ENCODE data around the gene FERMT3. TPM values are rescaled to one million over a fixed set of nuclear protein-coding genes. Genes with fewer than 3 reads are reported as not detected.

Gene FERMT3
- total RNA-seq, 6 donors from 2014 or later, result 33.2 to 119 (median 89.3) TPM

DNA sequence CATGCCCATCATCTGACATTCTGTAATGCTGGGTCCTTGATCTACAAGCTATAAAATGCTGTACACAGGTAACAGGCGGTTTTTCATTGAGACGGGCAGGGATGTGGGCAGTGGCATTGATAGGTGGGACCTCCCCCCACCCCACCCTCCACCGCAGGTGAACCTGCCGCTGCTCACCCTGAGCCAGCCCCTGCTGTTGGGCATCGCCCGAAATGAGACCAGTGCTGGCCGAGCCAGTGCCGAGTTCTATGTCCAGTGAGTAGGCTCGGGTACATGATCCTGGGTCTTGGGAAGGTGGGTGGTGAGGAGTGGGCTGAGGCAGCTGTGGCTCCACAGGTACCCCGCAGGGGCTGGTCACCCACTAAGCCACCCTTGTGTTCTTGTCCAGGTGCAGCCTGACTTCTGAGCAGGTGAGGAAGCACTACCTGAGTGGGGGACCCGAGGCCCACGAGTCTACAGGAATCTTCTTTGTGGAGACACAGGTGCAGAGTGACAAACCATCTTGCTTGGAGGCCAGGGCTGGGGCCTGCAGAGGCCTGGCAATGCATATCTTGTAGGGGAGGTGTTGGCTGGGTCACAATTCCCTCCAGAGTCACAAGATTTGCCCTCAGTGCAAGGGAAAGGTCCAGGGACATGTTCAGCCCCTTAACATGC lies 22.7 kb downstream of the FERMT3 start:
- ATAC-seq (ENCODE audit: low FRiP score in 2 of 2), result no peak
- TF ChIP-seq, protein P1, sequence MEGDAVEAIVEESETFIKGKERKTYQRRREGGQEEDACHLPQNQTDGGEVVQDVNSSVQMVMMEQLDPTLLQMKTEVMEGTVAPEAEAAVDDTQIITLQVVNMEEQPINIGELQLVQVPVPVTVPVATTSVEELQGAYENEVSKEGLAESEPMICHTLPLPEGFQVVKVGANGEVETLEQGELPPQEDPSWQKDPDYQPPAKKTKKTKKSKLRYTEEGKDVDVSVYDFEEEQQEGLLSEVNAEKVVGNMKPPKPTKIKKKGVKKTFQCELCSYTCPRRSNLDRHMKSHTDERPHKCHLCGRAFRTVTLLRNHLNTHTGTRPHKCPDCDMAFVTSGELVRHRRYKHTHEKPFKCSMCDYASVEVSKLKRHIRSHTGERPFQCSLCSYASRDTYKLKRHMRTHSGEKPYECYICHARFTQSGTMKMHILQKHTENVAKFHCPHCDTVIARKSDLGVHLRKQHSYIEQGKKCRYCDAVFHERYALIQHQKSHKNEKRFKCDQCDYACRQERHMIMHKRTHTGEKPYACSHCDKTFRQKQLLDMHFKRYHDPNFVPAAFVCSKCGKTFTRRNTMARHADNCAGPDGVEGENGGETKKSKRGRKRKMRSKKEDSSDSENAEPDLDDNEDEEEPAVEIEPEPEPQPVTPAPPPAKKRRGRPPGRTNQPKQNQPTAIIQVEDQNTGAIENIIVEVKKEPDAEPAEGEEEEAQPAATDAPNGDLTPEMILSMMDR (IDR thresholded peaks at IDR 0.05), result no peak
- TF ChIP-seq EP300 (IDR thresholded peaks at IDR 0.05), result no peak
- TF ChIP-seq POLR2AphosphoS5 (IDR thresholded peaks at IDR 0.05), result no peak
- TF ChIP-seq POLR2A (IDR thresholded peaks at IDR 0.05), result no peak
- H3K4me1 ChIP-seq, result peaks cover 55 to 78% (median 61%) of the 10 kb centered on the region in 4 donors
- H3K27ac ChIP-seq, result peak overlapping the region; percentile 87 to 96 (median 90)
- WGBS, 2 donors, result 88 to 97% methylated on average over 10 to 11 of the region's 12 CpGs
- no peaks in the 10 kb centered on the region for H3K9me3 ChIP-seq
- peaks cover 0 to under 1% (median 0%) of the 10 kb centered on the region in 4 donors for H3K36me3 ChIP-seq
- no peaks in the 10 kb centered on the region for H3K27me3 ChIP-seq
- no peak overlapping the region for H3K4me3 ChIP-seq
- DNase-seq, result peak in 1 of 2 donors; percentile 36

DNA sequence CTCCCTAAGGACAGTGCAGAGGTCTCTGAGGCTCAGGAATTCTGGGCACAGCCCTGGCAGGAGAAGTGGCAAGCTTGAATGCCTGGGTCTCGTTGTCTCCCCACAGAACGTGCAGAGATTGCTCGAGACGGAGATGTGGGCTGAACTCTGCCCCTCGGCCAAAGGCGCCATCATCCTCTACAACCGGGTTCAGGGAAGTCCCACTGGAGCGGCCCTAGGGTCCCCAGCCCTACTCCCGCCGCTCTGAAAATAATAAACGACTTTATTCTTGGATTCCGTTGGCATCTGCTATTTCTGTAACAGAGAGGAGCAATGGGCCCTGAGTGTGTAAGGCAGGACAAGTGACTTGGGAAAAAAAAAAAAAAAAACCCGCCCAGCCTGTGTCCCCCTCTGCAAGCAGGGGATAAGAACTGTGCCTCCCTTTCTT lies 23.2 kb downstream of the FERMT3 start:
- TF ChIP-seq POLR2AphosphoS5 (IDR thresholded peaks at IDR 0.05), result no peak
- TF ChIP-seq, protein P1 (IDR thresholded peaks at IDR 0.05), result no peak
- no peak for TF ChIP-seq POLR2A (IDR thresholded peaks at IDR 0.05)
- no peak for TF ChIP-seq EP300 (IDR thresholded peaks at IDR 0.05)
- Histone ChIP-seq H3K27ac (peak overlapping the region; percentile 87 to 96 (median 90)), H3K9me3 (no peaks in the 10 kb centered on the region), H3K4me3 (peak overlapping the region; percentile 4 to 93 (median 72)), H3K27me3 (no peaks in the 10 kb centered on the region), H3K4me1 (peaks cover 53 to 73% (median 60%) of the 10 kb centered on the region in 4 donors), H3K36me3 (no peaks in the 10 kb centered on the region)
- DNase-seq (no peak), ATAC-seq (ENCODE audit: low FRiP score in 2 of 2) (no peak)
- 27 to 48% methylated on average over 7 to 13 of the region's 13 CpGs for whole genome bisulfite sequencing, 2 donors

DNA sequence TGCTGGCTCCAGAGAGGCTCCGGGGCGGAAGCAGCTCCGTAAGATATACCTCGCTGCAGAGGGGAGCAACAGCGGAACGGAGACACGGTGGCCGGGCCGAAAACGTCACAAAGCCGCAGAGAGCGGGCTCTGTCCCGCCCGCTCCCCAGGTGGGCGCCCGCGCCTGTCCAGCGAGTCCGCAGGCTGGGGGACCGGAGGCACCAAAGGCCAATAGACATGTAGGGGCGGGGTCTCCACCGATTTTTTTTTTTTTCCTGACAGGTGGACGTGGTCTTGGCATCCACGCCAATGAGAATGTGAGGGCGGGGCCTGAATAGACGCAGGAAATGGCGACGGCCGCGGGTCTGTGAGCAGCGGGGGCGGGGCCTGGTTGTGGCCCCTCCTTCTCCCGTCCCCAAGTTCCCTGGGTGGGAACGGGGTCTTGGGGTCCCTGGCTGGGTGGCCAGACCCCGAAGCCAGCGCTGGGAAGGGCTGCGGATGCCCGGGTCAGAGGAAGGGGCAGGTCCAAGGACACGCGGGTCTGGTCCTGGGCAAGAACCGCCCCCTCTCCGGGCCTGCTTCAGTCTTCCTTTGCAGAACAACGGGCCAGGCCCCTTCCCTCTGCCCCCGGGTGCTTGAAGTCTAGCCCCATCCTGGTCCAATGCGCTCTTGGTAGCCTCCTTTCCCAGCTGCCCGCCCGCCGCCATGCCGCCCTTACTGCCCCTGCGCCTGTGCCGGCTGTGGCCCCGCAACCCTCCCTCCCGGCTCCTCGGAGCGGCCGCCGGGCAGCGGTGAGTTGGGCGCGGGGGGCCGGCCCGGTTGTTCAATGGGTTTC lies 23.9 kb downstream of the FERMT3 start, which contains the start of gene DNAJC4:
Gene DNAJC4, plus strand, starts transcription at position 378 of the 814 bp plus-strand sequence. Its CDS starts 307 bp downstream, at position 685.
- H3K9me3 ChIP-seq, result no peaks in the 10 kb centered on the region
- WGBS, 2 donors, result 1% methylated on average over 27 to 62 of the region's 62 CpGs
- no peaks in the 10 kb centered on the region for H3K27me3 ChIP-seq
- TF ChIP-seq EP300 (IDR thresholded peaks at IDR 0.05), result no peak
- TF ChIP-seq POLR2AphosphoS5 (IDR thresholded peaks at IDR 0.05), result peak; percentile 41 to 61
- TF ChIP-seq, protein P1 (IDR thresholded peaks at IDR 0.05), result peak in 1 of 6 experiments; percentile 4
- peak in 2 of 4 donors; percentile 49 to 63 for TF ChIP-seq POLR2A (IDR thresholded peaks at IDR 0.05)
- DNase-seq, result peak; percentile 94 to 98
- H3K36me3 ChIP-seq, result no peaks in the 10 kb centered on the region
- H3K4me3 ChIP-seq, result peak within 1 kb of the TSS; percentile 31 to 93 (median 72)
- ATAC-seq (ENCODE audit: low FRiP score in 2 of 2), result peak; percentile 78 to 80
- peaks cover 52 to 73% (median 60%) of the 10 kb centered on the region in 4 donors for H3K4me1 ChIP-seq
- H3K27ac ChIP-seq, result peak within 1 kb of the TSS; percentile 87 to 96 (median 90)

DNA sequence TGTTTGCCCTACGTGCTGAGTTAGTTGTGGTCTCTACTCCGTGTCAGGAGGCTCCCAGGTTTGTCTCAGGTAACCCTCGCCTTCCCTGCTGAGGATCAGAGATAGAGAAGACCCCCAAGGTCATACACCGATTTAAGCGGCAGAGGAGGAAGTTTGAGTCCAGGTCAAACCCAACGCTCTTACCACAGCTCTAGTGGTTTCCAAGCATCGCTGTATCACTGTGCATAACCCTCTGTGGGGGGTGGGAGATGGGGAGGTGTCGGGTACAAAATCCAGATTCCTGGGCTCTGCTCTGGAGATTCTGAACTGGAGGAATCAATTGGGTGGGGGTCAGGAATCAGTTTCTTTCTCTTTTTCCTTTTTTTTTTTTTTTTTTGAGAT lies 24.5 kb downstream of the FERMT3 start:
- DNase-seq, result no peak
- Histone ChIP-seq H3K36me3 (no peaks in the 10 kb centered on the region), H3K4me1 (peaks cover 55 to 75% (median 63%) of the 10 kb centered on the region in 4 donors), H3K27ac (peak overlapping the region; percentile 87 to 96 (median 90)), H3K27me3 (no peaks in the 10 kb centered on the region), H3K4me3 (peak overlapping the region; percentile 31 to 93 (median 72)), H3K9me3 (no peaks in the 10 kb centered on the region)
- no peak for ATAC-seq (ENCODE audit: low FRiP score in 2 of 2)
- 5% methylated on average over 5 to 8 of the region's 8 CpGs for WGBS, 2 donors
- TF ChIP-seq POLR2A (IDR thresholded peaks at IDR 0.05), result no peak
- TF ChIP-seq POLR2AphosphoS5 (IDR thresholded peaks at IDR 0.05), result no peak
- TF ChIP-seq EP300 (IDR thresholded peaks at IDR 0.05), result no peak
- TF ChIP-seq, protein P1 (IDR thresholded peaks at IDR 0.05), result no peak
